HG02970 (cell line): ENCODE measurements around the gene XAGE2.
"Not testable (repeated sequence)": the region's sequence is repeated elsewhere in the genome, so short reads cannot be mapped to it uniquely, and the experiment has no call there.

Source experiments
- ATAC-seq: cut with Tn5 transposase; IDR thresholded peaks from one replicate; pipeline ENCODE4 v1.9.1; 2021; ENCODE audit warnings: mild to moderate bottlenecking, moderate library complexity, moderate number of reproducible peaks; ENCODE audit not compliant: unreplicated experiment, low FRiP score

The XAGE2 gene, protein sequence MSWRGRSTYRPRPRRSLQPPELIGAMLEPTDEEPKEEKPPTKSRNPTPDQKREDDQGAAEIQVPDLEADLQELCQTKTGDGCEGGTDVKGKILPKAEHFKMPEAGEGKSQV

GRCh38 chrX:52368368-52369055 lies at the start of gene XAGE2:
Gene XAGE2 (plus strand): TSS chrX:52369021. CDS start chrX:52370015, 994 bp downstream.
- no peak for ATAC-seq

GRCh38 chrX:52337410-52337809 lies 31.4 kb upstream of the XAGE2 start:
- ATAC-seq = no peak

DNA sequence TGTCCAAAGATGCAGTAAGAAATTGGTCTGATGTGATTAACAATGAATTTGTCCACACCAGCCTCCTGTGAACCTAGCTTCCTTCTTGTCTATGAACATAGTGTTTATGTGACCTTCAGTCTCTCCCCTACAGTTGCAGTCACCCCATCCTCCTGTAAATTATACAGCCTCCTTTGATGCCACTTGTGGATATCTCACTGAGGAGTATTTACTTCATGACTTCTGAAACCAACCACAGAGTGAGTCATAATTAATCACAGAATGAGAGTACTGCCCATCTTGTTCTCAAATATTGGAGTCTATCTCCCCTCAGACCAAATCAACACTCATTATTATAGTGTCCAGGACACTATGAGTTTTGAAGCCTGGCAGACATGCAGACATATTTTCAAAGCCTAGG lies 27.3 kb upstream of the XAGE2 start:
- ATAC-seq = no peak

DNA sequence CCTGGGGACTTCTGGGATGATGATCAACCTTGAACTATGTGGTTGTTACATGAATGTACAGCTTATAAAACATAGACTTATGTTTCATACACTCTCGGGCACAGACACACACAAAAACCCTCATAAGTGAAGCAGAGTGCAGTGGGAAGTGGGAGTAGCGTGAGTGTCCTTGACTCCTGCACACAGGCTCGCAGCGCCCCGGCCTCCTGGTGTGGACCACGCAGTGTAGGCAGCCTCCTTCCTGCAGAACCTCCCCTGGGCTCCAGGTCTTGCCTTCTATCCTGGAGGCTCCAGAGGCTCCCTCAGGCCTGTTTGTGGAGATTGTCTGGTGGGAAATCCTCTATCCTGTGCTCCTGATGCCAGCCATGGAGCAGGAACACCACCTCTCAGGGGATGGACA lies 25.7 kb upstream of the XAGE2 start:
- not testable (repeated sequence) for ATAC-seq

DNA sequence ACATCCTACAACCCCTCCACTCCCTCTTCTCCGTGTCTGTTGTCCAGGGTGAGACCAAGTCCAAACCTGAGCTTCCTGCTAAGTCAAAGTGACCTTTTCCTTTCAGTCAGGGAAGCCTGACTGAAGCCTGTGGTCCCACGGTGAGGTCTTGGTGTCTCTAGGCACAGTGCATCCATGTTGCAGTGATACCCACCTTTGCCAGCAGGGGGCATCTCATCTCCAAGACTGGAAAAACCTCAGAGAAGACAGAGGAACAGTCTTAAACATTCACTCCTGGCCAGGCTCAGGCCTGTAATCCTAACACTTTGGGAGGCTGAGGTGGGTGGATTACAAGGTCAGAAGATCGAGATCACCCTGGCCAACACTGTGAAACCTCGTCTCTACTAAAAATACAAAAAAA lies 23.4 kb upstream of the XAGE2 start:
- ATAC-seq = not testable (repeated sequence)

- ATAC-seq = no peak
Observed at GRCh38 chrX:52346174-52347165, 22.4 kb upstream of the XAGE2 start.

DNA sequence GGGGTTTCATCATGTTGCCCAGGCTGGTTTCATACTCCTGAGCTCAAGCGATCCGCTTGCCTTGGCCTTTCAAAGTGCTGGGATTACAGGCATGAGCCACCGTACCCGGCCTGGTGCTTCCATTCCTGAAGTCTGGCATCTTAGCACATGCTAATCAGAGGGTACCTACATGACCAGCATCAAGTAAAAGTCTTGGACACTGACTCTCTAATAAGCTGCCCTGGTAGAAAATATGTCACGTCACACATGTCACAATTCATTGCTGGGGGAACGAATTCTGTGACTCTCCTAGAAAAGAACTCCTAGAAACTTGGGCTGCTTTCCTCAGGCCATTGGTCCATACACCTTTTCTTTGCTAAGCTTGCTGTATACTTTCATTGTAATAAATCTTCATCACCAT lies 19.1 kb upstream of the XAGE2 start:
- ATAC-seq = no peak

GRCh38 chrX:52352551-52352950 lies 16.3 kb upstream of the XAGE2 start:
- no peak for ATAC-seq

GRCh38 chrX:52353838-52354237 lies 15.0 kb upstream of the XAGE2 start:
- ATAC-seq = no peak

DNA sequence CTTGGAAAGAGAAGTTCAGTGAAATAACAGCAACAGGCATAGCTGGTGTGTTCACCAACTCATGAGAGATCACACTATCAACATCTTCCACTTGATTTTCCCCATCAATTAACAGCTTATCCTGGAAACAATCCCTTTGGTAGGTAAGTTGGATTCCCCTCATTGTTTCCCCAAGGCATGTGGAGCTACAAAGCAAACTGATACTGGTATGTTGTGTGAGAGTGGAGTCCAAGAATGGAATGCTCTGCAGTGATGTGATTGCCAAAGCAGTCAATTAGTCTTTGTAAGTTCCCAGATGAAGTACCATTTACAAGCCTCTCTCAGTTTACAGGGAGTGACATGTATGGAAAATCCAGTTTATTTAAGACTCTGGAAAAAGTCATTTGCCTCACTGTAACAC lies 13.7 kb upstream of the XAGE2 start:
- ATAC-seq = no peak

DNA sequence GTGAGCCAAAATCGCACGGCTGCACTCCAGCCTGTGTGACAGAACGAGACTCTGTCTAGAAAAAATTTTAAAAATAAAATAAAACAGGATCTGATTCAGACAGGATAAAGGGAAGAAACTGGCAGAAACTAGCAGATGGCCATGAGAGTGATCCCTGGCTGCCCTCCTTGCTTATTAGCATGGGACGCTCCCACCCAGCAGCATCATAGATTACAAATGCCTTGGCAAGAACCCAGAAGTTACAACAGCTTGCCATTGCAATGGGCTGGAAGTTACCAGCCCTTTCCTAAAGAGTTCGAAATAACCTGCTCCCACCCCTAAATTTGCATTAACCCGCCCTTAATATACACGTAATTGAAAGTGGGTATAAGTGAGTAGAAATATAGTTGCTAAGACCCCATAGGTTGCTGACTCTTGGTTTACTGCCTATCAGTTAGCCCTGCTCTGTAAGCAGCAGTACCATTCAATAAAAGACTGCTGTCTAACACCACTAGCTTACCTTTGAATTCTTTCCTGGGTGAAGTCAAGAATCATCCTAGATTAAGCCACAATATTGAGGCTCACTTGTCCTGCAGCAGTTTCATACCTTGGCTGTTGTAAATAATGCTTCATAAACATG lies 9.1 kb upstream of the XAGE2 start:
- no peak for ATAC-seq

- no peak for ATAC-seq
Observed at GRCh38 chrX:52361941-52362340, 6.9 kb upstream of the XAGE2 start.

- no peak for ATAC-seq
Observed at GRCh38 chrX:52363247-52363883, 5.5 kb upstream of the XAGE2 start.

GRCh38 chrX:52378870-52379269 lies 10.0 kb downstream of the XAGE2 start:
- no peak for ATAC-seq

DNA sequence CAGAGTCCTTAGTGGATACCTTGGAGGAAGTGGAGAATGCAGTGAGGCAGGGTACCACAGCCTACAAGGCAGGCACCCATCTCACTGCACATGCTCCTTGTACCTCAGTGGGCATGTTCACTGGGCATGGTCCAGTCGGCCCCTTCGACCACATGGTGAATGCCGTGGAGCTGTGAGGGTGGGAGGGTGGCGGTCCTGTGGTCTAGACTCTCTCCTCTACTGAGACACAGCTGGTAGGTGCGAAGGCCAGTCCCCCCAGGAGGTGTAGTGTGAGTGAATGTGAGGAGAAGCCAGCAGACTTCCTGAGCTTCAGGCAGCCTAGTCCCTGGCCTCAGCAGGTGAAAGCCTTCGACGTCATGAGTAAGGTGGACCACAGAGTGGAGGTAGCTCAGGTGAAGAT lies 12.2 kb downstream of the XAGE2 start:
- no peak for ATAC-seq

- no peak for ATAC-seq
Observed at GRCh38 chrX:52410439-52411394, 41.9 kb downstream of the XAGE2 start.

DNA sequence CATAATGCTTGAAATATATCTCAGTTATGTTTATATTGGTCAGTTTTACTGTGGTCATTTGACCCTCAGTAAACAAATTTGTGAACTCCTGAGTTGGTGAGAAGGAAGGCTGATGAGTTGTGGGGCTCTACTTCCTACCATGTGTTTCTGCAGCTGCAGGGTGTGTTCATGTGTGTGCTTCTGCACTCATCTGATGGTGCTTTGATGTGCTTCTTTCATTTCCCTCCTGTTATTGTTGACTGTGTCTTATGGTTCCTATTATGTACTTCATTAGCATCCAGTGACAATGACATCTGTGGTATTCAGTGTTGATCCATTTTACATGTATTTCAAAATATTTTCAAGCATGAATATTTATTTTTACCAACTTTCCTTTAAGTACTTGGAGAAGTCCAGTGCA lies 46.5 kb downstream of the XAGE2 start:
- no peak for ATAC-seq

DNA sequence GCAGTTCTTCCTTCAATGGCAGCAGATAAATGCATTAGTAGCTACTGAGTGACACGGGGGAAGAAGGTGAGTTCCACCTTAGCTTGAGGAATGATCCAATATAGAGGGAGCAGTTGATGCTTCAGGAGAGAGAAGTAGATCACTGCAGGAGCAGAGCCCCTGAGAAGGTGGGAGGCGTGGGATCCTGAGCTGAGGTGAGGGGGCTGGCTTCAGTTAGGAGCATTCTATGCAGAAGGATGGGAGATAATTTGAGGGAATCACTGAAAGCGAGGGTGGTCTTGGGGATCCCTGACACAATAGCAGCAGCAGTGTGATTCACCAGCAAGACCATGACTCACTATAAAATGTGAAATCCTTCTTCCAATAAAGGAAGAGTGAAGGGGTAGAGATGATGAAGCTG lies 48.0 kb downstream of the XAGE2 start:
- ATAC-seq = no peak

DNA sequence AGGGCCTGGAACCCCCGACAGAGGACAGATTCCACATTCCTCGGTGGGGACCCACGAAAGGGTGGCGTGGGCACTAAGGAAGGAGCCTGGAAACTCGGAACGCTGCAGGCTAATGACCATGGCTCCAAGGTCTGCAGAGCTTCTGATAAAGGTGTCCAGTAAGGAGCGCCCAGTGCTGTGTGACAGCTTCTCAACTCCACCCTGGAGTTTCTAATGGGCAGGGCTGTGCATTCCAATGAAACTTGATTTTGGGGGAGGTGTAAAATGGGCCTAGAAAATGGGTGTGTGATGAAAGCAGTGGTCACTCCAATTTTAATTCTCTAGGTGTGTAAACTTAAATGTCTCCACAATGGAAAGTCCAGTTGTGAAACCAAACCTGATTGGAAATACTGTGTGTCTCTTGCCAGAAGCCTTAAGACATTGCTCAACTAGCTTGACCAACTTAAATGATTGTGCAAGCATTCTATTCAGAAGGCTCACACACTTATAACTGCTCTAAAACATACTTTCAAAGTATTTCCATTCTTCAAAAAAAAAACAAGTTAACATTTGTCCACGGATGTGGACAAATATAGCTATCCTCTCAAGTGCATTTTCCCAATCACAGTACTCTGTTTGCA lies 52.1 kb downstream of the XAGE2 start:
- no peak for ATAC-seq
